GM18520 (cell line): ENCODE measurements around the gene C1orf21.

ENCODE experiments used
- ATAC-seq: cut with Tn5 transposase; IDR thresholded peaks from one replicate; pipeline ENCODE4 v1.9.1; 2021; ENCODE audit not compliant: unreplicated experiment

The C1orf21 gene

DNA sequence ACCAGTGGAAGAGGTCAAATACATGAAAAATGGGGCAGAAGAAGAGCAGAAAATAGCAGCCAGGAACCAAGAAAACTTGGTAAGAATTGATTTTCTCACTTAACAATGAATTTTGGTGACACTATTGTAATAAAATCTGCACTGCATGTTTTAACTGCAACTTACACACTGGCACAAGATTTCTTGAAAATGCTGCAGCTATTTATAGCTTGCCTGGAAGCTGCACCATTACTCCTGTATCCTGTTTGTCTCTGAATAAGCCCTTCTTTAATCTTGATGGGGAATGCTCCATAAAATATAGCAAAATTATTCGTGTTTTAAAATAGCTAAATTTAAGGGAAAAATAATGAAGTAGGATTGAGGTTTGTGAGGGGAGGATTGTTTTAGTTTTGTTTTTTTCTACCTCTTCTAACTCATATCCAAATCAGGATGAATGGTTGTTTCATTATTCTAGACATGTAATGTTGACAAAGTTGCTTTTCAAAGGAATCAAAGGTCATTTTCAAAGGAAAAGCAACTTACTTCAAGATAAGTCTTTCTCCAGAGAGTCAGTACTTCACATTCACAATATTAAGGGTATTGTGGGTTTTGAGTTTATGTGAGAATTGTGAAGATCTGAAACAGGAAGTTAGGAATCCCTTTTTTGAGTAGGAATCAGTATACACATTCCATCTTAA lies 120.9 kb downstream of the C1orf21 start:
- no peak for ATAC-seq

DNA sequence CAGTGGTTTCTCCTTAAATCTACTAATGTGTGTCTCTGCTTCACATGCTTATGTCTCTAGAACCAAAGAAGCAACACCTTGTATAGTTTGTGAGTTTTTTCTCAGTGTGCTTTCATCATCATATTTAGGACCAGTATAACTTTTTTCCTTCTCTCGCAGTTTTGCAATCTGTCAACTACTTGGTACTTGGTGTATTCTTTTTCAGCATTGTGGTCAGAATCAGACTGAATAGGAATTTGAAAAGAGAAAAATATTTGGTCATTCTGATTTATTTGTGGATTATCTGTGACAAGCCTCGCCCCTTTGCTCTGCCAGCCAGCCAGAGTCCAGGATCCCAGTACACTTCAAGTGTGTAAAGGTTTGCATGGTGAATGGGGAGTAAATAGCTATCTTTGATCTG lies 122.3 kb downstream of the C1orf21 start:
- no peak for ATAC-seq

DNA sequence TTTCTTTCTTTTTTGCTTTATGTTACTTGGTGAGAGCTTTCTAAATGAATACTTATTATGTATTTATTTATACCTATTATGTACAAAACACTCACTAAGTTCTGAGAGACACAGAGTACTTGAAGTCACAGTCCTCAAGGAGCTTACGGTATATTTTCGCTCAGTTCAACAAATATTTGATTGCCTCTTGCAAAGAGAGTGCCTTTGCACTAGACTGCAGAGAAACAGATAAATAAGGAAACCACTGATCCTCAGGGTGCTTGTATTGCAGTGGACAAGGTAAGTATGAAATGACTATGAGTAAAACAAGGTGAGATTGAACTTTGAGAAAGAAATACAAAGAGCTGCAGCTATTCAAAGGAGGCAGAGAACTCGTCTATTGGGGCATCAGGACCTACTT lies 123.3 kb downstream of the C1orf21 start:
- no peak for ATAC-seq

DNA sequence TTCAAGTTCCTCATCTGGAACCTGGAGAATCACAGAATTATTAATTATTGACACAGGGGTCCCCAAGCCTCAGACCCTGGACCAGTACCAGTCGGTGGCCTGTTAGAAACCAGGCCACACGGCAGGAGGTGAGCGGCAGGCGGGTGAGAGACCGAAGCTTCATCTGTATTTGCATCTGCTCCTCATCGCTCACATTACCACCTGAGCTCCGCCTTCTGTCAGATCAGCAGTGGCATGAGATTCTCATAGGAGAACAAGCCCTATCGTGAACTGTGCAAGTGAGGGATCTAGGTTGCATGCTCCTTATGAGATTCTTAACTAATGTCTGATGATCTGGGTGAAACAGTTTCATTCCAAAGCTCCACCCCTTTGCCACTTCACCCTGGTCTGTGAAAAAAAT lies 125.9 kb downstream of the C1orf21 start:
- no peak for ATAC-seq

DNA sequence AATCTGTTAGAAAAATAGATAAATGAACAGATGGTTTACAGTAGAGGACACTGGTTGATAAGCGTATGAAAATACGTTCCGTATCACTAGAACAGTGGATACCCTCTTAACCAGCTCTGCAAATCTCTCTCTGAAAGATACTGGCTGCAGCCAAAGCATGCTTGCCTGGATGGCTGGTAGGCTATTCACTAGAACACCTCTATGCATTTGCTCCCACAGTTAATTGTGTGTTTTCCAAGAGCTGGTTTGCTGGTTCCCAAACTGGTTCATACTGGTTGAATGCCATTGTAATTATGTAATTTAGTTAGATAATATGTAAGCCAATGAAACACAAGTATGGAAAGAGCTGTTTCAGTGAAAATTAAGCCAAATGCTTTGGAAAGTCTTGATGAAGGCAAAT lies 126.6 kb downstream of the C1orf21 start:
- no peak for ATAC-seq

DNA sequence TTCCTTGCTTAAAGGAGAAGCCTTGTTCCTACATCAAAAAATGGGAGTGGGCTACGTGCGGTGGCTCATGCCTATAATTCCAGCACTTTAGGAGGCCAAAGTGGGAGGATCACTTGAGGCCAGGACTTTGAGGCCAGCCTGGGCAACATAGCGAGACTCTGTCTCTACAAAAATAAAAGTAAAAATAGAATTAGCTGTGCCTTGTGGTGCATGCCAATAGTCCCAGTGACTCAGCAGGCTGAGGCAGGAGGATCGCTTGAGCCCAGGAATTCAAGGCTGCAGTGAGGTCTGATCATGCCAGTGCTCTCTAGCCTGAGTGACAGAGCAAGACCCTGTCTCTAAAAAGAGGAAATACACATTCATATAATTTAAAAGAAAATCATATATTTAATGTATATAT lies 127.1 kb downstream of the C1orf21 start:
- ATAC-seq, result no peak

DNA sequence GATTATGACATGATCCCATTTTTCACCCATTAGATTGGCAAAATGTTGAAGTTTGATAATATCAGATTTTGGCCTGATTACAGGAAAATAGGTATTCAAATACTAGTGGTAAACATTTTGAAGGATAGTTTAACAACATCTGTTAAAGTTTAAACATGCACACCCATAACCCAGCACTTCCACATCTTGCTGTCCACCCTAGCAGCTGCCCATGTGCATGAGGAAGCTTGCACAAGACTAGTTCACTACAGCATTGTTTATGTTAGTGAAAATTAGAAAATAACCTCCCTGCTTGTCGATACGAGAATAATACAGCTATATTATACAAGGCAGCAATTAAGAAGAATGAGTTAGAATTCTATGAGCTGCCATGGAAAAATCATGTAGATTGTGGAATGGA lies 127.6 kb downstream of the C1orf21 start:
- ATAC-seq, result no peak

DNA sequence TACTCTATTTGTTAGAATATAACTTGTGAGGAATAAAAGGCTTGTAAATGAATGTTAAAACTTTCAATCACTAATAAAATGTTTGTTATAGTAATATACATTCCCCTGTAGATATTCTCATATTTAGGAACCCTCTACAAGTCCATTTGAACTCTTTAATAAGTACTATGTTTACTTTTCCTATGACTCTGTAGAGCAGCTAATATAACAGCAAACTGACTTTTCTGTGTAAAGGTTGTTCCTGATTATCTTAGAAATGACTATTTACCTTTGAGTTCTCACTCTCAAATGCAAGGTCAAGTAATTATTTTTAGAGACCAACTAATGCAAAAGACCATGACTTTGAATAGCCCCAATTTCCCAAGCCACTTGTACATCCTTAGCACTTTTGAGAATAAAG lies 130.3 kb downstream of the C1orf21 start:
- ATAC-seq, result no peak

DNA sequence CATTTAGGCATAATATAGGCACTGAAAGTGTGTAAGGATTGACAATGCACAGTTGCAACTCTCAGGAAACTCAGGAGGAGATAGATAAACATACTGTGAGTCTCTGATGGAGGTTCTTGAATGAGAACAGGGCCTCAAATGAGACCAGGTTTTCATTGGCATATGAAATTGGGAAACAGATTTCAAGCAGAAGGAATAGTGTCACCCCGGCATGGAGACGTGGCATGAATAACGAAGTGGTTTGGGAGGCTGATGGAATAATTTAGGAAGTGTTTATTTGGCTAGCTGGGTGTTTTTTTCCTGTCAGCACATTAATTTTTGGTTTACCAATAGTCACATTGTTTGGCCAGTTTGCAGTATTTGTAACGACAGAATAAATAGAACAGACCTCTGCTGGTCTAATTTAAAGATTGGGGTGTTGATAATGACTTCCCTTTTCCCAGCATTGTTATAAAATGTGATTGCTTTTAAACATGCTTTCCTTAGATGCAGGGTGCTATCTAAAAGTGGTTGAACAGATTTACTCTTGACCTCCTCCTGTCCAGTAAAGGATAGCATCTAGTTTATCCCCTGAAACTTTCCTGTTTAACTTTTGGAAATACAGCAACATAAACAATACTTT lies 132.0 kb downstream of the C1orf21 start:
- no peak for ATAC-seq

DNA sequence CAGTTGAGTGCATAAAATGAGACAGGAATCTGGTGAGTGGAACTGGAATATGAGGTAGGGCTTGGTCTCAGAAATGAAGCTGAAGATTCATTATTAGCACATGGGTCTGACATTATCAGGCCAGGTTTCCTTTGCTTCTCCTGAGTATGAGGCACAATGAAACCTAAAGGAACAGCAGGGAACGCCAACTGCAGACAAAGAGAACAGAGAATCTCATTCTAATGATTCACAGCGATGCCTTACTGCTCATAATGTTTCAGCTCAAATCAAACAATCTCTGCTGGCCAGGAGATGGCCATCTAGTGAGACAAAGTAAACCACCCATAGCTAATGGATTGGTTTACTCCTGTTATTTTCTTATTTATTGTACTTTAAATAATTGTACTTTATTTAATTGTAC lies 133.5 kb downstream of the C1orf21 start:
- no peak for ATAC-seq

DNA sequence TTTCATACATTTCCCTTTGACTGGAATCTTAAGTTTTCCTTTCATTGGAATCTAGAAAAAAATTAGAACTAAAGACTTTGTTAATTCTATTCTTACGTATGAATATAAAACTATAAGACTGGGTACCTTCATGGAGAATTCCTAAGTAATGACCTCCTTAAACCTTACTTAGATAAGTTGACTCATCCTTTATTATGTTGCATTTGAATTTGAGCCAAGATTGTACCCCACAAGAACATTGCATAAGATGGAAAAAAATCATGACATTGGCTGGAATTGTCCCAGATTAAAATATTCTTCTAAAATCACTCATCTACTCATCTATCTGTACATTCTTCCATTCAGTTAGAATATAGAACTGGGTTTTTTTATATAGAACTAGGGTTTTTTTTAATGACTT lies 137.4 kb downstream of the C1orf21 start:
- no peak for ATAC-seq

DNA sequence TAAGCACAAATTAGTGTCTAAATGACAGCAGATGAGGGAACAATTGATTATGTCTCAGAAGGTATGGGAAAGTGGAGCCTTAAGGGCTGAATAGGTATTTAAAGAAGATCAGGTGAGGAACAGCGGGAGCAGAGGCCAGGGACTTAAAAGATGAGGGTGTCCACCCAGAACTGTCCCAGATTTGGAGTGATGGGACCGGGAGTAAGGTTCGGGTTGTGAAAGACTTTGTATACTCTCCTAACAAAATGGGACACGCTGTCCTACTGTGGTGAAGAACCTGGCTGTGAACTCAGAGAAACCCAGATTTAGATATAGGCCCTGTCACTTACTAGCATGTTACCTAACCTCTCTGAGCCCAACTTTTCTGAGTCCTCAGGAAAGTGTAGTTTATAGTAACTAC lies 140.6 kb downstream of the C1orf21 start:
- no peak for ATAC-seq

DNA sequence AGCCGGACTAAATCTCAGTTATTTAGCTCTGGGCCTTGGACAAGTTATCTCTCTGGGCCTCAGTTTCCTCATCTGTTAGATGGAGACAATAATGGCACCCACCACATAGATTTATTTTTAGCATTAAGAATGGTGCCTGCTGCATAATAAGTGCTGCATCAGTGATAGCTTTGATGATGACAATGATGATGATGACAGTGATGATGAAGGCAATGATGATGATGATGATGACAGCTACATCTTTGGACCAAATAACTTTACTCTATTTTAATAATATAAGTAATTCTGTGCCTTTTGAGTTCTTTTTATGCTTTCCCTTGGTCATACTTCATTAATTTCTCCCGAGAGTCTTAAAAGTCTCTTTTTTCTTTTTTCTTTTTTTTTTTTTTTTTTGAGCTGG lies 143.4 kb downstream of the C1orf21 start:
- ATAC-seq, result no peak

DNA sequence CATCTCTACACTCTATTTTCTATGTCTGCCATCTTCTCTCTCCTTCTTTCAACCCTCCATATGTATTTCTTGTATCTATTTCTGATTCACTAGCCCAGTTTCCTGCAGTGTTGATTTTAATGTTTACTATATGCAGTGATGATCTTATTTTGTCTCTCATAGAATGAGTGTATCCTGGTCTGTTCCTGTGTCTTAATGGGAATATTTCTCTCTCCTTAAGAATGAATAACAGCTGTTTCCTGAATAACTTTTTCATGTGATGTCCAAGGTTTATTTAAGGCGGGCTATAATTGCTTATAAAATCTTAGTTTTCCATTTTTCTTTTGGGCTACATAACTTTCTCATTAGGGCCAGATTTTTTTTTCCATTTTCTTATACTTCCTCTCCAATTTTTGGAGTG lies 144.5 kb downstream of the C1orf21 start:
- ATAC-seq, result no peak

DNA sequence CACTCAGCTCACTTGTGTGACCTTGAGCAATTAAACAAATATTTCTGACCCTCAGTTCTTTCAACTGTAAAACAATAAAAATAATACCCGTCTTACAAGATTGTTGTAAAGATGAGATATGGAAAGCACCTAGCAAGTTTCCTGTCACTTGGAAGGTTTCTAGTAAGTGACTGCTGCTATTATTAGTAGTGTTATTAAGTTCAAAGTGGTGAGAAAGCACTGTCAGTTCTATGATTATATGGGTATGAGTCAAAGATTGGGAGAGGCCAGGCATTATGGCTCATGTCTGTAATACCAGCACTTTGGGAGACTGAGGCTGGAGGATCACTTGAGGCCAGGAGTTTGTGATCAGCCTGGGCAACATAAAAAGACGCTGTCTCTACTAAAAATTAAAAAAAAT lies 145.4 kb downstream of the C1orf21 start:
- no peak for ATAC-seq

DNA sequence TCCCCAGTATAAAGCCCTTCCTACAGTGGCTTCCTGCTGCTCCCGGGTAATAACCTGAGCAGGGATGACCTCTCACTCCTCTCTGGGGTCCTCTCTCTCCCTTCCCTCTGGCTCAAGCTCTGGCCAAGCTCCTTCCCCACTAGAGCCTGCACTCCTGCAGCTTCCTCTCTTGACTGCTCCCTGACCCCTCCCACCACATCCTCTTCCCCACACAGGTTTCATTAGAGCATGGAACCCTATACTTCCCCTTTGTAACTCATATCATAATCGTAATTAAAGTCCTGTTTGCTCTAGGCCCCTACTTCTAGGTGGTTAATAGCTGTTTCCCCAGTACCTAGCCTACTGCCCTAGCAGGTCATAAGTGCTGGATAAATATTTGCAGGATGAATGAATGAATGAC lies 146.2 kb downstream of the C1orf21 start:
- ATAC-seq, result no peak

DNA sequence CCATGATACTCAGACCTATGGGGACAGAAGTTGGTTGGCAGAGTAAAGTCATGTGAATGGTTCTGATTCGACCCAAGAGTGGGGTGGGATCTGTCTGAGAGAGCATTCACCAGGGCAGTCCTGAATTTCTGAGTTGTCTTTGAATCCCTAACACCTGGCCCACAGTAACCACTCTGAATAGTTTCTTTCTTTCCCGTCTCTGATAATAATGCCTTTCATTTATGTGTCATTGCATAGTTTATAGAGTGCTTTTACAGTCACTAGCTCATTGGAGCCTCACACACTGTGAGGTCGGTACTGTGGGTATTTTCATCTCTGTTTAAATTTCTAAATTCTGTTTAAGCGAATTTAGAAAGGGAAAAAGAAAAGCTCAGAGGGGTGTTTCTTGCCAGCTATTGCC lies 147.1 kb downstream of the C1orf21 start:
- no peak for ATAC-seq

DNA sequence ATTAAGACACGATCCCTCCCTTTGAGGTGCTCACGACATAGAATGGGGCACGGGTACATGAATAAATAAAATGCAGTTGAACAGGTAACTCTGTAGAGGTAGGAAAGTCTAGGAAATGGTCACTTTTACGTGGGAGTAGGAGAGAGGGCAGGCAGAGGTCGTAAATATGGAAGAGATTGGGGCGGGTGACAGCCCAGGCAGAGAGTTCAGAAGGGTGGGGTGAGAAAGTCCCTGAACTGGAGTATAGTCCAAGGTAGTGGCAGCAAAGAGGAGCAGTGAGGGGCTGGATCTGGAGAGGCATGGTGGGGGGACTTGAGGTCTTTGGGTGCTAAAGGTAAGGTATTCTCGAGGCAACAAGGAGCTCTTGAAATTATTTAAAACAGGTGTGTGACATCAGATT lies 147.9 kb downstream of the C1orf21 start:
- ATAC-seq, result no peak

DNA sequence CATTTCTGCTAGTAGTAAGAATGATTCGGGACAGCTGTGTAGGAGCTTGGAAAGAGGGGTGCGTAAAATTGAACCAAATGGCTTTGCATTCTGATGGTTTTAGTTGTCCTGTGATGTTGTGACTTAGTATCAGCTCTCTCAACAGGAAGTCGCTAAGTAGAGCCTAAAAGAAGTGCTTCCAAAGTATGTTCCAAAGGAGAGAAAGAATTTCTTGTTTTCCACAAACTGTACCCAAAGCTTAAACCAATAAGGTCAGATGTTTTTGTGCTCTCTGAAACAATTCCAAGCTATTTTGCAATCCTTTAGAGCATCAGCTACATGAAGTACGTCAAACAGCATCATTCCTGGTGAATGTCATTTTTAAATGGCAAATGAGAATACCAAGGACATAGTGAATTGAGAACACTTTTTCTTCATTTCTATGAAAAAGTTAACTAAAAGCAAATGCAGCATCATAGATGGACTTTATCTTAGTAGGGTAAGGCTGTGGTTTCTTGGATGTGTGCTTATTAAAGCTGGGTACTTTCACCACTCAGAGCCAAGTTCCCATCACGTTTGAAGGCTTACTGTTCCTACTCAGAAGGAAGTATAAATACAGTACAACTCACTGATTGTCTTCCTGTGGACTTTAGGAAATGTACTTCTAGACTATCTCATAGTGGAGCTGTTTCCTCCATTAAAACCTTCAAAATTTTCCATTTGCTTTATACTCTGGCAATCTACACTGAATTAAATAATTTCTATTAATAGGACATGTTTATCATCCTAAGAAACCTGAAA lies 148.6 kb downstream of the C1orf21 start:
- no peak for ATAC-seq

DNA sequence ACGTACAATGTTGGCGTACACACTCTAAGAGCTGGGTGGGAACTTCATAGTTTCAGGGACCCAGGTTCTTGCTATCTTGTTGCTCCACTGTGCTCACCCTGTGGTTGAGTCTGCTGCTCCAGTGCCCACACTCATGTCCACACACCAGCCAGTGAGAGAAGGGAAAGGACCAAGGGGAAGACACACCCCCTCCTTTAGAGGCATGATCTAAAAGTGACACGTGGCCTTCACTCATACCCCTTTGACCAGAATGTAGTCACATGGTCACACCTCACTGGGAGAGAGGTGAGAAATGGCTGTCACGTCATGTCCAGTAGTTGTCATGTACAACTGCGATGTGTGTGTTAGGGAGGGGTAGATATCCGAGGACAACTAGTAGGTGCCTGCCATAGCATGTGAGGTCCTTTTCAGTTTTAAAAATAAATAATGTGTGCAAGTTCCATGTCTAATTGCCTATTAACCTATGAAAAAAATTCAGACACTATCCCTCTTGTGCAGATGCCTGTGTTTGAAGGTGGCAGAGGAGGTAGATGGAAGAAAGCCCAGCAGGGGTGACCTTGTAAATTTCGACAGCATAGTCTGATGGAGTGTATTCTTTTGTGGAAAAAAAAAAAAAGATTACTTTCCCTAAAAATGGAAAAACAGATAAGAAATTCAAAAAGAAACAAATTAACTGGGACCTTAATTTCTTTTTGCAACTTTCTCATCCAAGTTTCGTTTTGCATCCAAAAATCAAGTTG lies 149.6 kb downstream of the C1orf21 start:
- no peak for ATAC-seq

DNA sequence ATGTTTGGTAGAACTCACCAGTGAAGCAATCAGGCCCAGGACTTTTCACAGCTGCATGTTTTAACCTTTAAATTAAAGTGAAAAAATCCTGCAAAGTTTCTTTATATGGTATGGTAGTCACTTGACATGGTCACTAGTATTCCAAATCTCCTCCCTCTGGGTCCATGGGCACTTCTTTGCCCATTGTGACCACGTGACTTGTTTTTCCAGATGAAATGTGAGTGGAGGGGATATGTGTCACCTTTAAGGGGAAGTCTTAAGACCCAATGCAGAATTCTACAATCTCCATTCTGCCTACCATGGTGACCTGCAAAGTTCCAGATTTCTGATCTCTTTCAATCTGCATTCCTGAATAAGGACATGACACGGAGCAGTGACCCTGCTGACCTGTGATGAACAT lies 152.8 kb downstream of the C1orf21 start:
- ATAC-seq, result no peak
